GM12878 (cell line): ENCODE measurements around the gene OR2AT4. TPM values are rescaled to one million over a fixed set of nuclear protein-coding genes. Genes with fewer than 3 reads are reported as not detected.

Source experiments
- ATAC-seq: fragments of 200-7000 bp; cut with Tn5 transposase; 3 replicates; pipeline ENCODE4 v1.9.1; 2020; ENCODE audit warnings: mild to moderate bottlenecking, moderate library complexity
- BruUV-seq: library from RNA; stranded (reverse); fragments of 400-500 nt; replicated peaks from 2 replicates; lab custom pipeline; 2021; lab: Mats Ljungman, UMichigan
- CTCF ChIA-PET: fragments of 300-600 bp; sonication (Branson Sonifier 250); formaldehyde crosslinking; extraction: SDS; loops from one replicate; lab custom pipeline; 2021; ENCODE audit warnings: inconsistent platforms; lab: Yijun Ruan, JAX
- POLR2A ChIA-PET: fragments of 350-600 bp; formaldehyde crosslinking; extraction: SDS; loops from one replicate; lab custom pipeline; 2021; ENCODE audit warnings: inconsistent platforms; lab: Charles Lee
- RAD21 ChIA-PET: fragments of 300-600 bp; sonication (Branson Sonifier 250); formaldehyde crosslinking; loops from one replicate; lab custom pipeline; 2023; ENCODE audit warnings: antibody characterized with exemption; ENCODE audit not compliant: unreplicated experiment; lab: Charles Lee
- SMC1A ChIA-PET: fragments of 300-600 bp; sonication (Branson Sonifier 250); formaldehyde crosslinking; loops from one replicate; lab custom pipeline; 2023; ENCODE audit not compliant: unreplicated experiment, uncharacterized antibody; lab: Charles Lee
- DNase-seq: peaks from one replicate; pipeline ENCODE4 v3.0.0-alpha.2; 2011; ENCODE audit warnings: low read depth, low spot score
- FAIRE-seq: peaks from 3 replicates; lab custom pipeline; 2011; peaks lifted over from hg19 to GRCh38; lab: Jason Lieb, UNC
- H2AFZ ChIP-seq: 2 replicates; pipeline ENCODE4 v1.6.0; 2011; ENCODE audit warnings: low read depth, low read length, control low read depth; ENCODE audit not compliant: control insufficient read depth
- H3K27ac ChIP-seq: 2 replicates; pipeline ENCODE4 v1.5.1; 2011; ENCODE audit warnings: control low read depth; ENCODE audit not compliant: control insufficient read depth, insufficient read depth
- H3K27me3 ChIP-seq, 2 experiments: replicated peaks in 1 of 2; 2 replicates each; pipeline versions ENCODE4 v1.6.0 to v1.6.1; 2011; ENCODE audit warnings: low read length in 1 of 2; ENCODE audit not compliant: control insufficient read depth in 2 of 2, insufficient read depth in 2 of 2
- H3K36me3 ChIP-seq, 2 experiments: 2 replicates each; pipeline ENCODE4 v1.5.1; 2011; ENCODE audit warnings: low read length in 1 of 2; ENCODE audit not compliant: control insufficient read depth in 2 of 2, insufficient read depth in 2 of 2
- H3K4me1 ChIP-seq: 2 replicates; pipeline ENCODE4 v1.6.1; 2011; ENCODE audit warnings: mild to moderate bottlenecking, low read length, moderate library complexity, mixed read lengths; ENCODE audit not compliant: control insufficient read depth, insufficient read depth
- H3K4me2 ChIP-seq: 2 replicates; pipeline ENCODE4 v1.6.0; 2011; ENCODE audit warnings: control low read depth; ENCODE audit not compliant: control insufficient read depth, insufficient read depth
- H3K4me3 ChIP-seq: fragments of 200-600 bp; sonication (generic); 2 replicates; pipeline ENCODE4 v1.5.1; 2016
- H3K79me2 ChIP-seq: 2 replicates; pipeline ENCODE4 v1.6.0; 2011; ENCODE audit warnings: low read length; ENCODE audit not compliant: control insufficient read depth, insufficient read depth
- H3K9ac ChIP-seq: 2 replicates; pipeline ENCODE4 v1.8.0; 2011; ENCODE audit warnings: low read length, control low read depth, mixed read lengths; ENCODE audit not compliant: control insufficient read depth, insufficient read depth
- H3K9me3 ChIP-seq: replicated peaks from 3 replicates; pipeline ENCODE4 v1.5.1; 2011; ENCODE audit warnings: mild to moderate bottlenecking, low read length; ENCODE audit not compliant: control insufficient read depth, insufficient read depth
- H4K20me1 ChIP-seq: 2 replicates; pipeline ENCODE4 v1.6.0; 2011; ENCODE audit not compliant: control insufficient read depth, insufficient read depth
- SMC3 ChIP-seq: IDR thresholded peaks from 2 replicates; pipeline ENCODE4 v1.6.1; 2011; ENCODE audit warnings: low read length, improper control_type of control experiment, borderline replicate concordance
- ZBTB4 ChIP-seq: fragments of 450-650 bp; formaldehyde crosslinking; IDR thresholded peaks from 2 replicates; pipeline ENCODE4 v1.4.0; 2022; ENCODE audit warnings: mild to moderate bottlenecking, moderate library complexity
- WGBS: methylation state at CpG from one replicate; pipeline ENCODE4 v1.1.6; 2016; ENCODE audit warnings: low lambda C conversion rate; ENCODE audit not compliant: insufficient replicate concordance, insufficient coverage; ENCODE audit errors: missing lambda C conversion rate; 5-methylcytosine and 5-hydroxymethylcytosine counted together
- in situ Hi-C: fragments of 300-500 bp; cut with MboI; formaldehyde crosslinking; loops from 9 replicates; pipeline ENCODE4 v1.14.3; 2018; ENCODE audit warnings: mixed read lengths
- intact Hi-C: fragments of 100-400 bp; cut with micrococcal nuclease; formaldehyde crosslinking; loops from one replicate; pipeline ENCODE4 v1.14.2; 2022; ENCODE audit not compliant: unreplicated experiment
- polyA plus RNA-seq, 11 experiments: library from polyadenylated mRNA; depleted of rRNA in 4 of 11; unstranded in 6 of 11; stranded (reverse) in 5 of 11; fragments of >200 nt; fragmentation: Nextera tagmentation in 4 of 11; fragmentation: Illumina TruSeq in 1 of 11; extraction: Ambion mirVana in 4 of 11; extraction: Trizol in 1 of 11; gene quantifications; 1 replicate in 1 of 11; 2 replicates in 10 of 11; pipeline versions ENCODE4 v1.2.1 to v1.2.3, GENCODE V29; 2011 to 2016; ENCODE audit warnings: inconsistent platforms in 2 of 11, missing spikeins in 2 of 11, low read depth in 1 of 11
- total RNA-seq, 4 experiments: library from RNA; depleted of rRNA in 3 of 4; stranded (reverse); fragments of >200 nt in 3 of 4; fragmentation: Illumina TruSeq in 1 of 4; extraction: Trizol in 1 of 4; gene quantifications; 2 replicates each; pipeline versions ENCODE4 v1.2.1 to v1.2.3, GENCODE V29; 2013 to 2021

Gene OR2AT4
- total and polyA plus RNA-seq, 10 of the 15 experiments (the other 5 are each of a cell fraction or from before 2014, with no cell fraction given) = 0.01 TPM; not detected in 9

GRCh38 chr11:75041263-75041662, 55.4 kb downstream of the OR2AT4 start:
- in situ Hi-C loops = no loop called here
- FAIRE-seq (no peak), ATAC-seq (no peak), DNase-seq (no peak)
- H3K9ac ChIP-seq = no peak overlapping the region
- no peak for TF ChIP-seq ZBTB4
- no peak for TF ChIP-seq SMC3
- H3K9me3 ChIP-seq = no peaks in the 10 kb centered on the region; the same call in 2 of the 3 replicates
- no peak overlapping the region for H3K4me3 ChIP-seq
- ChIA-PET CTCF (interaction anchor here (1.0 to 1.1 kb wide), 2 partner anchors 8 to 111 kb away, joined by 3 to 5 read pairs; no protein-coding TSS in a partner anchor), RAD21 (no interaction called here), SMC1A (interaction anchor here (0.9 kb wide), 1 partner anchor 13 kb away, joined by 3 read pairs; no protein-coding TSS in a partner anchor), POLR2A (no interaction called here)
- H3K27ac ChIP-seq = no peak overlapping the region
- BruUV-seq = no TSS peak
- H3K4me2 ChIP-seq = no peak overlapping the region
- H4K20me1 ChIP-seq = no peaks in the 10 kb centered on the region
- no peaks in the 10 kb centered on the region for H3K27me3 ChIP-seq
- no peaks in the 10 kb centered on the region for H3K79me2 ChIP-seq
- H3K4me1 ChIP-seq = no peaks in the 10 kb centered on the region
- intact Hi-C loops = no loop called here
- H2AFZ ChIP-seq = no peak overlapping the region
- H3K36me3 ChIP-seq = no peaks in the 10 kb centered on the region
- WGBS = 35% methylated on average over 2 of the region's 2 CpGs
